GM19463 (cell line): ENCODE measurements around the gene PAX8.

Experiments
- ATAC-seq: cut with Tn5 transposase; IDR thresholded peaks from one replicate; pipeline ENCODE4 v1.9.1; 2021; ENCODE audit warnings: mild to moderate bottlenecking, moderate library complexity; ENCODE audit not compliant: unreplicated experiment

The PAX8 gene

GRCh38 chr2:113224647-113225236 is 54.0 kb downstream of the PAX8 start:
- no peak for ATAC-seq

GRCh38 chr2:113223813-113224212 is 54.9 kb downstream of the PAX8 start:
- ATAC-seq = no peak

GRCh38 chr2:113221846-113222245 is 56.9 kb downstream of the PAX8 start:
- ATAC-seq = no peak

GRCh38 chr2:113220970-113221708 is 57.6 kb downstream of the PAX8 start:
- ATAC-seq = no peak

- no peak for ATAC-seq
Measured at GRCh38 chr2:113219889-113220641, 58.7 kb downstream of the PAX8 start.

- ATAC-seq = no peak
Measured at GRCh38 chr2:113219525-113219888, 59.2 kb downstream of the PAX8 start.

- no peak for ATAC-seq
Measured at GRCh38 chr2:113219092-113219441, 59.7 kb downstream of the PAX8 start.

- ATAC-seq = peak; percentile 46
Measured at GRCh38 chr2:113218283-113219091, 60.2 kb downstream of the PAX8 start.

GRCh38 chr2:113217455-113218282 is 61.1 kb downstream of the PAX8 start:
- ATAC-seq = no peak

GRCh38 chr2:113216891-113217454 is 61.7 kb downstream of the PAX8 start:
- ATAC-seq = no peak

GRCh38 chr2:113216321-113216720 is 62.4 kb downstream of the PAX8 start:
- ATAC-seq = no peak

- ATAC-seq = no peak
Measured at GRCh38 chr2:113215056-113215455, 63.7 kb downstream of the PAX8 start.

- no peak for ATAC-seq
Measured at GRCh38 chr2:113214141-113214540, 64.6 kb downstream of the PAX8 start.

- no peak for ATAC-seq
Measured at GRCh38 chr2:113213061-113213930, 65.4 kb downstream of the PAX8 start.

GRCh38 chr2:113212245-113213060 is 66.3 kb downstream of the PAX8 start:
- ATAC-seq = no peak

- ATAC-seq = no peak
Measured at GRCh38 chr2:113211226-113212105, 67.3 kb downstream of the PAX8 start.

- ATAC-seq = no peak
Measured at GRCh38 chr2:113209646-113210171, 69.0 kb downstream of the PAX8 start.
